HepG2 (cell line): ENCODE measurements around the gene PHF3. TPM values are rescaled to one million over a fixed set of nuclear protein-coding genes. Genes with fewer than 3 reads are reported as not detected.

Source experiments
- HOXA5 ChIP-seq: sonication (generic); formaldehyde crosslinking; IDR thresholded peaks from 2 replicates; pipeline ENCODE4 v1.4.0; 2020; ENCODE audit warnings: missing genetic modification reagents
- MBNL3 ChIP-seq: fragments of 250-450 bp; sonication (Bioruptor Pico); conservative IDR thresholded peaks from 2 replicates; pipeline ENCODE4 v1.8.0; 2022; ENCODE audit warnings: mild to moderate bottlenecking, inconsistent platforms
- PHB2 ChIP-seq: fragments of 450-650 bp; IDR thresholded peaks from 2 replicates; pipeline ENCODE4 v1.6.1; 2018; ENCODE audit not compliant: partially characterized antibody
- PHF5A ChIP-seq: IDR thresholded peaks from one replicate; pipeline ENCODE4 v1.6.1; 2018; ENCODE audit warnings: low read depth, missing genetic modification reagents; ENCODE audit not compliant: unreplicated experiment
- RFXAP ChIP-seq: sonication (generic); formaldehyde crosslinking; IDR thresholded peaks from 2 replicates; pipeline ENCODE4 v1.4.0; 2020; ENCODE audit warnings: missing genetic modification reagents, borderline replicate concordance
- SOX6 ChIP-seq, 2 experiments: fragments of 450-650 bp in 1 of 2; sonication (generic) in 1 of 2; formaldehyde crosslinking in 1 of 2; IDR thresholded peaks; 2 replicates each; pipeline versions ENCODE4 v1.4.0 to v1.6.1; 2017 to 2020; ENCODE audit warnings: antibody characterized with exemption in 1 of 2, mild to moderate bottlenecking in 1 of 2, missing genetic modification reagents in 1 of 2
- TBL1XR1 ChIP-seq: fragments of 150-350 bp; IDR thresholded peaks from 2 replicates; pipeline ENCODE4 v1.6.1; 2014; ENCODE audit warnings: borderline replicate concordance, low read length; ENCODE audit not compliant: partially characterized antibody
- ZNF292 ChIP-seq: sonication (generic); formaldehyde crosslinking; IDR thresholded peaks from 2 replicates; pipeline ENCODE4 v1.8.1; 2022; ENCODE audit warnings: mild to moderate bottlenecking, low read depth, missing genetic modification reagents, borderline replicate concordance
- ZNF737 ChIP-seq: sonication (generic); formaldehyde crosslinking; IDR thresholded peaks from 2 replicates; pipeline ENCODE4 v1.5.0; 2020; ENCODE audit warnings: missing genetic modification reagents, mild to moderate bottlenecking, borderline replicate concordance
- polyA plus RNA-seq, 8 experiments: library from polyadenylated mRNA; depleted of rRNA in 3 of 8; stranded (reverse) in 7 of 8; unstranded in 1 of 8; fragments of >200 nt; fragmentation: Illumina TruSeq in 4 of 8; extraction: Trizol in 4 of 8; gene quantifications; 2 replicates each; pipeline versions ENCODE4 v1.2.1 to v1.2.3, GENCODE V29; 2011 to 2016; ENCODE audit warnings: low read depth in 4 of 8, missing spikeins in 1 of 8, mixed read lengths in 1 of 8; ENCODE audit not compliant: insufficient read depth in 1 of 8
- total RNA-seq, 5 experiments: library from RNA; depleted of rRNA; stranded (reverse); fragments of >200 nt; fragmentation: Illumina TruSeq; extraction: Trizol; gene quantifications; 2 replicates each; pipeline ENCODE4 v1.2.3, GENCODE V29; 2016; ENCODE audit warnings: low read depth in 1 of 5
- TF ChIP-seq, protein P1 (sequence below): IDR thresholded peaks from 2 replicates; pipeline ENCODE4 v1.6.1; 2012; ENCODE audit warnings: low read depth, low read length, improper control_type of control experiment
- TF ChIP-seq, protein P2 (sequence below): sonication (generic); formaldehyde crosslinking; IDR thresholded peaks from 2 replicates; pipeline ENCODE4 v1.5.0; 2020; ENCODE audit warnings: mild to moderate bottlenecking, missing genetic modification reagents
- TF ChIP-seq, protein P3 (sequence below): sonication (generic); formaldehyde crosslinking; IDR thresholded peaks from one replicate; pipeline ENCODE4 v1.5.1; 2020; ENCODE audit warnings: mild to moderate bottlenecking, missing genetic modification reagents; ENCODE audit errors: not compliant biosample characterization
- TF ChIP-seq, protein P4 (sequence below): sonication (generic); formaldehyde crosslinking; IDR thresholded peaks from 2 replicates; pipeline ENCODE4 v1.4.0; 2020; ENCODE audit warnings: missing genetic modification reagents, low read depth, mild to moderate bottlenecking, borderline replicate concordance

PHF3 gene
- total and polyA plus RNA-seq, 2 of the 13 experiments (the other 11 are each of a cell fraction or from before 2014, with no cell fraction given), result 19.8 to 70.4 TPM

DNA sequence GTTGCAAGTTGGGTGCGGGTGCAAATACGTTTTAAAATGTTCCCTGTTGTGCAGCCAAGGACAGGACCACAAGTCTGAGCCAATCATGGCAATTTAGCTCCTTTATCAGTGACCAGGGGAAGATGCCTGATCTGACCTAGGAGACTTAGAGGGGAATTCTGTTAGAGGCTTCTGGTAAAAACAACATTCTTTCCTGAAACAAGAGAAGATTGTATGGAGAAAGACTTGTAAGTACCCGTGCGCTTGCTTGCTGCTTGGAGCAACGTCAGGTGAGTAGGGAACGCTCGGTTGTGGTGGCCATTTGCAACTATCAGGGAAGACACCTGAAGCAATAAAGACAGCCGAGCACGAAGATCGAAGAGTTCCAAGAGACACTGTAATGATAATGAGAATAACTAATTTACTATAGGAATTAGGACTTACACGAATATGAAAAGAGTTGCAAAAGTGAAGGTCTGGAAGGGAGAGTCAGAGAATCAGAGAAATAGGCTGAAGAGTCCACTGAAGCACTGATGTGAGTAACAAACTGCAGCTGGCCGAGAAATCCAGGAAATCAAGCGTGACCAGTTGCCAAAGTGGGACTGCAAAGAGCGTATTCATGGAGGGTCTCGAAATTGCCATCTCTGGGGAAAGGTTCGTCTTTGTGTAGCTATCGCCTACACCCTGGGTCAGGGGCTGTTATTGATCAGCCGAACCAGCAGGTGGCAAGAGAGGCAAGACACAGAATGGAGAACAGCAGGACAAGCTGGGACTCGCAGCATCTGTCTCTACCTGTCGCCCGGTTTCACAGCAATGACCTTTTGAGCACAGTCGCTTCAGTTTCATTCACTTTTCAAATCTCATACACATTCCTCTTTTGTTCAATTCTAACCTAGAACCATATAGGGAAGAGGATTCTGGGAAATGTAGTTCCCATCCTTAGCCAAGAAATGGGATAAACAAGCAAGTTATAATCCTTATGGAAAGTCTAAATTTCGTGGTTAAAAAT lies 37.3 kb upstream of the PHF3 start (continued):
- TF ChIP-seq, protein P1, sequence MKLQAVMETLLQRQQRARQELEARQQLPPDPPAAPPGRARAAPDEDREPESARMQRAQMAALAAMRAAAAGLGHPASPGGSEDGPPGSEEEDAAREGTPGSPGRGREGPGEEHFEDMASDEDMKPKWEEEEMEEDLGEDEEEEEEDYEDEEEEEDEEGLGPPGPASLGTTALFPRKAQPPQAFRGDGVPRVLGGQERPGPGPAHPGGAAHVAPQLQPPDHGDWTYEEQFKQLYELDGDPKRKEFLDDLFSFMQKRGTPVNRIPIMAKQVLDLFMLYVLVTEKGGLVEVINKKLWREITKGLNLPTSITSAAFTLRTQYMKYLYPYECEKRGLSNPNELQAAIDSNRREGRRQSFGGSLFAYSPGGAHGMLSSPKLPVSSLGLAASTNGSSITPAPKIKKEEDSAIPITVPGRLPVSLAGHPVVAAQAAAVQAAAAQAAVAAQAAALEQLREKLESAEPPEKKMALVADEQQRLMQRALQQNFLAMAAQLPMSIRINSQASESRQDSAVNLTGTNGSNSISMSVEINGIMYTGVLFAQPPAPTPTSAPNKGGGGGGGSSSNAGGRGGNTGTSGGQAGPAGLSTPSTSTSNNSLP, result no peak; the same call in 1 of the 2 replicates
- TF ChIP-seq, protein P2, sequence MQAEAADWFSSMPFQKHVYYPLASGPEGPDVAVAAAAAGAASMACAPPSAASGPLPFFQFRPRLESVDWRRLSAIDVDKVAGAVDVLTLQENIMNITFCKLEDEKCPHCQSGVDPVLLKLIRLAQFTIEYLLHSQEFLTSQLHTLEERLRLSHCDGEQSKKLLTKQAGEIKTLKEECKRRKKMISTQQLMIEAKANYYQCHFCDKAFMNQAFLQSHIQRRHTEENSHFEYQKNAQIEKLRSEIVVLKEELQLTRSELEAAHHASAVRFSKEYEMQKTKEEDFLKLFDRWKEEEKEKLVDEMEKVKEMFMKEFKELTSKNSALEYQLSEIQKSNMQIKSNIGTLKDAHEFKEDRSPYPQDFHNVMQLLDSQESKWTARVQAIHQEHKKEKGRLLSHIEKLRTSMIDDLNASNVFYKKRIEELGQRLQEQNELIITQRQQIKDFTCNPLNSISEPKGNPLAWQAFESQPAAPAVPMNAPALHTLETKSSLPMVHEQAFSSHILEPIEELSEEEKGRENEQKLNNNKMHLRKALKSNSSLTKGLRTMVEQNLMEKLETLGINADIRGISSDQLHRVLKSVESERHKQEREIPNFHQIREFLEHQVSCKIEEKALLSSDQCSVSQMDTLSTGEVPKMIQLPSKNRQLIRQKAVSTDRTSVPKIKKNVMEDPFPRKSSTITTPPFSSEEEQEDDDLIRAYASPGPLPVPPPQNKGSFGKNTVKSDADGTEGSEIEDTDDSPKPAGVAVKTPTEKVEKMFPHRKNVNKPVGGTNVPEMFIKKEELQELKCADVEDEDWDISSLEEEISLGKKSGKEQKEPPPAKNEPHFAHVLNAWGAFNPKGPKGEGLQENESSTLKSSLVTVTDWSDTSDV (CRISPR knock-in tag), result no peak
- TF ChIP-seq SOX6 (IDR thresholded peaks at IDR 0.05) (no peak), SOX6 (CRISPR knock-in tag; IDR thresholded peaks at IDR 0.05) (peak; percentile 80), HOXA5 (CRISPR knock-in tag) (peak; percentile 57; the same call in 1 of the 2 replicates), PHF5A (CRISPR knock-in tag) (peak; percentile 59), RFXAP (0 out of 2 replicates have a peak, but pooled peaks have one; percentile 81), TBL1XR1 (no peak), PHB2 (no peak), ZNF737 (CRISPR knock-in tag) (no peak), MBNL3 (CRISPR knock-in tag) (no peak), ZNF292 (CRISPR knock-in tag) (peak; percentile 62; the same call in 1 of the 2 replicates)
- TF ChIP-seq, protein P3, sequence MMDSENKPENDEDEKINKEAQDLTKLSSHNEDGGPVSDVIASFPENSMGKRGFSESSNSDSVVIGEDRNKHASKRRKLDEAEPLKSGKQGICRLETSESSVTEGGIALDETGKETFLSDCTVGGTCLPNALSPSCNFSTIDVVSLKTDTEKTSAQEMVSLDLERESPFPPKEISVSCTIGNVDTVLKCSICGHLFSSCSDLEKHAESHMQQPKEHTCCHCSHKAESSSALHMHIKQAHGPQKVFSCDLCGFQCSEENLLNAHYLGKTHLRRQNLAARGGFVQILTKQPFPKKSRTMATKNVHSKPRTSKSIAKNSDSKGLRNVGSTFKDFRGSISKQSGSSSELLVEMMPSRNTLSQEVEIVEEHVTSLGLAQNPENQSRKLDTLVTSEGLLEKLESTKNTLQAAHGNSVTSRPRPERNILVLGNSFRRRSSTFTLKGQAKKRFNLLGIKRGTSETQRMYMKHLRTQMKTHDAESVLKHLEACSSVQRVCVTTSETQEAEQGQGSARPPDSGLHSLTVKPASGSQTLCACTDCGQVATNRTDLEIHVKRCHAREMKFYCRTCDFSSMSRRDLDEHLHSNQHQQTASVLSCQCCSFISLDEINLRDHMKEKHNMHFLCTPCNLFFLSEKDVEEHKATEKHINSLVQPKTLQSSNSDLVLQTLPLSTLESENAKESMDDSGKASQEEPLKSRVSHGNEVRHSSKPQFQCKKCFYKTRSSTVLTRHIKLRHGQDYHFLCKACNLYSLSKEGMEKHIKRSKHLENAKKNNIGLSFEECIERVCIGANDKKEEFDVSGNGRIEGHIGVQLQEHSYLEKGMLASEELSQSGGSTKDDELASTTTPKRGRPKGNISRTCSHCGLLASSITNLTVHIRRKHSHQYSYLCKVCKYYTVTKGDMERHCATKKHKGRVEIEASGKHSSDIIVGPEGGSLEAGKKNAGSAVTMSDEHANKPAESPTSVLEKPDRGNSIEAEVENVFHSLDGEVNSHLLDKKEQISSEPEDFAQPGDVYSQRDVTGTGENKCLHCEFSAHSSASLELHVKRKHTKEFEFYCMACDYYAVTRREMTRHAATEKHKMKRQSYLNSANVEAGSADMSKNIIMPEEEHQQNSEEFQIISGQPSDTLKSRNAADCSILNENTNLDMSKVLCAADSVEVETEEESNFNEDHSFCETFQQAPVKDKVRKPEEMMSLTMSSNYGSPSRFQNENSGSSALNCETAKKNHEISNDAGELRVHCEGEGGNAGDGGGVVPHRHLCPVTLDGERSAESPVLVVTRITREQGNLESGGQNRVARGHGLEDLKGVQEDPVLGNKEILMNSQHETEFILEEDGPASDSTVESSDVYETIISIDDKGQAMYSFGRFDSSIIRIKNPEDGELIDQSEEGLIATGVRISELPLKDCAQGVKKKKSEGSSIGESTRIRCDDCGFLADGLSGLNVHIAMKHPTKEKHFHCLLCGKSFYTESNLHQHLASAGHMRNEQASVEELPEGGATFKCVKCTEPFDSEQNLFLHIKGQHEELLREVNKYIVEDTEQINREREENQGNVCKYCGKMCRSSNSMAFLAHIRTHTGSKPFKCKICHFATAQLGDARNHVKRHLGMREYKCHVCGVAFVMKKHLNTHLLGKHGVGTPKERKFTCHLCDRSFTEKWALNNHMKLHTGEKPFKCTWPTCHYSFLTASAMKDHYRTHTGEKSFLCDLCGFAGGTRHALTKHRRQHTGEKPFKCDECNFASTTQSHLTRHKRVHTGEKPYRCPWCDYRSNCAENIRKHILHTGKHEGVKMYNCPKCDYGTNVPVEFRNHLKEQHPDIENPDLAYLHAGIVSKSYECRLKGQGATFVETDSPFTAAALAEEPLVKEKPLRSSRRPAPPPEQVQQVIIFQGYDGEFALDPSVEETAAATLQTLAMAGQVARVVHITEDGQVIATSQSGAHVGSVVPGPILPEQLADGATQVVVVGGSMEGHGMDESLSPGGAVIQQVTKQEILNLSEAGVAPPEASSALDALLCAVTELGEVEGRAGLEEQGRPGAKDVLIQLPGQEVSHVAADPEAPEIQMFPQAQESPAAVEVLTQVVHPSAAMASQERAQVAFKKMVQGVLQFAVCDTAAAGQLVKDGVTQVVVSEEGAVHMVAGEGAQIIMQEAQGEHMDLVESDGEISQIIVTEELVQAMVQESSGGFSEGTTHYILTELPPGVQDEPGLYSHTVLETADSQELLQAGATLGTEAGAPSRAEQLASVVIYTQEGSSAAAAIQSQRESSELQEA (CRISPR knock-in tag), result no peak
- TF ChIP-seq, protein P4, sequence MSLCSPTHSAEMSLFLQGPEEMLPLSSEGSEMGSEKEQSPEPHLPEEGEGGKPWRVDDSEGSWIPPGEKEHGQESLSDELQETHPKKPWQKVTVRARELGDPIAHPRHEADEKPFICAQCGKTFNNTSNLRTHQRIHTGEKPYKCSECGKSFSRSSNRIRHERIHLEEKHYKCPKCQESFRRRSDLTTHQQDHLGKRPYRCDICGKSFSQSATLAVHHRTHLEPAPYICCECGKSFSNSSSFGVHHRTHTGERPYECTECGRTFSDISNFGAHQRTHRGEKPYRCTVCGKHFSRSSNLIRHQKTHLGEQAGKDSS, result 0 out of 2 replicates have a peak, but pooled peaks have one; percentile 42
